ENCODE data around the gene MTRR. TPM values are rescaled to one million over a fixed set of nuclear protein-coding genes. Genes with fewer than 3 reads are reported as not detected.

The MTRR gene
- total and polyA plus RNA-seq, 2 of the 4 experiments (the other 2 are of a cell fraction) = 33.2 to 33.5 TPM

- H2AFZ ChIP-seq (replicated peaks; ENCODE audit: low read length, poor library complexity) = no peak overlapping the region
- no peak overlapping the region for H3K4me2 ChIP-seq (ENCODE audit: low read depth, low read length)
- H3K9me1 ChIP-seq (ENCODE audit: insufficient read depth, low read length) = peaks cover 6% of the 10 kb centered on the region; the same call in 1 of the 2 replicates
- peaks cover 7 to 41% of the 10 kb centered on the region in 2 experiments for H3K79me1 ChIP-seq (ENCODE audit: low read depth in 1 of 2, low read length in 2 of 2)
- no peak for ATAC-seq (ENCODE audit: low read depth)
- H3K27ac ChIP-seq (ENCODE audit: insufficient read depth, low read length) = no peak overlapping the region
- no peak overlapping the region for H3K4me3 ChIP-seq (ENCODE audit: insufficient read depth, low read depth, low read length)
- H2BK15ac ChIP-seq (ENCODE audit: low read depth, low read length) = no peak overlapping the region
- no peak overlapping the region for H2AK5ac ChIP-seq (ENCODE audit: low read depth, low read length)
- no peaks in the 10 kb centered on the region for H3K27me3 ChIP-seq (ENCODE audit: control insufficient read depth, insufficient read depth, low read length)
- no peak overlapping the region for H3K9ac ChIP-seq (ENCODE audit: low read depth, low read length)
- peaks cover 5% of the 10 kb centered on the region; the same call in 1 of the 2 replicates for H4K20me1 ChIP-seq (ENCODE audit: insufficient read depth, low read length)
- H3K56ac ChIP-seq (ENCODE audit: extremely low read depth, insufficient read depth, low read length) = no peak overlapping the region
- peaks cover 8% of the 10 kb centered on the region; the same call in 1 of the 2 replicates for H3K4me1 ChIP-seq (ENCODE audit: control insufficient read depth, insufficient read depth, low read length)
- ChIA-PET POLR2A (ENCODE audit: unreplicated experiment) (no interaction called here), CTCF (interaction anchor here (0.7 kb wide), 1 partner anchor 1058 kb away, joined by 3 read pairs; no protein-coding TSS in a partner anchor)
- WGBS, 2 experiments (ENCODE audit: extremely low coverage in 2 of 2, insufficient read length in 1 of 2) = no CpG with 5 or more reads among the region's 2 CpGs
- H2BK5ac ChIP-seq (ENCODE audit: low read depth, low read length, poor library complexity, severe bottlenecking) = no peak overlapping the region
- no peak overlapping the region for H2BK120ac ChIP-seq (ENCODE audit: low read depth, low read length)
- no peak for DNase-seq
- intact Hi-C loops (cut with micrococcal nuclease) = no loop called here
- H3K4ac ChIP-seq (ENCODE audit: low read depth, low read length) = no peak overlapping the region
- H2AK9ac ChIP-seq (replicated peaks; ENCODE audit: low read depth, low read length, poor library complexity) = no peak overlapping the region
- dilution Hi-C loops (cut with HindIII; ENCODE audit: low sequenced_read_pairs, unreplicated experiment) = no loop called here
- H3K36me3 ChIP-seq (ENCODE audit: control insufficient read depth, insufficient read depth, low read length) = peaks cover 27% of the 10 kb centered on the region
- TF ChIP-seq MAZ (IDR thresholded peaks at IDR 0.05; ENCODE audit: borderline replicate concordance, low read depth, low read length) (no peak), NFE2L2 (IDR thresholded peaks at IDR 0.05; ENCODE audit: low read depth, low read length) (no peak), SMC3 (IDR thresholded peaks at IDR 0.05; ENCODE audit: low read depth, low read length) (no peak), POLR2A (IDR thresholded peaks at IDR 0.05; ENCODE audit: low read depth, low read length) (no peak), ELK1 (IDR thresholded peaks at IDR 0.05; ENCODE audit: borderline replicate concordance, low read depth, low read length) (no peak), CEBPB (IDR thresholded peaks at IDR 0.05; ENCODE audit: low read depth, low read length) (no peak), CTCF (conservative IDR thresholded peaks at IDR 0.05; ENCODE audit: low read depth, low read length) (no peak), MAFK (IDR thresholded peaks at IDR 0.05; ENCODE audit: low read depth, low read length) (no peak), RCOR1 (IDR thresholded peaks at IDR 0.05; ENCODE audit: insufficient replicate concordance, low read length) (no peak), CHD1 (IDR thresholded peaks at IDR 0.05; ENCODE audit: low read depth, low read length) (no peak), RAD21 (IDR thresholded peaks at IDR 0.05; ENCODE audit: low read length) (no peak), MXI1 (IDR thresholded peaks at IDR 0.05; ENCODE audit: borderline replicate concordance, low read depth, low read length) (no peak)
- H3K14ac ChIP-seq (replicated peaks; ENCODE audit: low read depth, low read length) = no peak overlapping the region
- no peak overlapping the region for H3K18ac ChIP-seq (ENCODE audit: low read depth, low read length)
- H4K91ac ChIP-seq (ENCODE audit: insufficient read depth, low read depth, low read length) = no peak overlapping the region
- no peaks in the 10 kb centered on the region for H3K9me3 ChIP-seq (ENCODE audit: control insufficient read depth, insufficient read depth, low read length)
- H3K23ac ChIP-seq (ENCODE audit: low read depth, low read length) = no peak overlapping the region; the same call in 1 of the 2 replicates
- in situ Hi-C loops (cut with MboI; ENCODE audit: low sequenced_read_pairs) = loop anchor here (25.0 kb wide), 2 partner anchors 1180 to 1655 kb away; partner anchors contain the start of gene SEMA5A
- H2BK20ac ChIP-seq (ENCODE audit: low read depth, low read length) = no peak overlapping the region
- BruUV-seq (replicated peaks) = no TSS peak
- no peak overlapping the region for H4K8ac ChIP-seq (ENCODE audit: low read depth in 2 of 2, low read length in 2 of 2)
- H4K5ac ChIP-seq (ENCODE audit: low read depth, low read length) = no peak overlapping the region
Observed at GRCh38 chr5:7881816-7882215, 12.9 kb downstream of the MTRR start.
